ENCODE results near the gene PPCDC.

Gene PPCDC

DNA sequence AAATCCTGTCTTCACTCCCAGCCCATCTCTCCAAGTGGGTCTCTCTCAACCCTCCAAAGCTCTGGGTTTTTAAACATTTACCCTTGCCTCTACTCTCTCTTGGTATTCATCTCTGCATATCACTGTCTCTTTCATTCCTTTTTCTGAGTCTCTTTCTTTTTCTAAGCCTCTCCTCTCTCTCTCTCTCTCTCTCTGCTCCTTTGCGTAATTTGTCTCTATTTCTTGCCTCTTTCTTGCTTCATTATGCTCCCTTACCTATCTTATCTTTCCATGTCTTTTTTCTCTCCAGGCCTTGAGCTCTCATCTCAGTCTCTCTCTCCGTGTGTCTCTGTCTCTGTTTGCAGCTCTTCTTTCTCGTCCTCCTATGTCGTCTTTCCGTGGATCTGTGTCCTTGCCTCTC lies 28.7 kb upstream of the PPCDC start:
- peaks cover 14% of the 10 kb centered on the region for H3K4me1 ChIP-seq (ENCODE audit: control insufficient read depth, insufficient read depth, low read length)
- no peaks in the 10 kb centered on the region for H3K36me3 ChIP-seq (ENCODE audit: control insufficient read depth, insufficient read depth, low read length, severe bottlenecking)
- no peak for DNase-seq (ENCODE audit: low read depth)
- no peak overlapping the region for H3K9ac ChIP-seq (ENCODE audit: low read length)
- H3K9me3 ChIP-seq (ENCODE audit: control insufficient read depth, low read length) = no peaks in the 10 kb centered on the region
- H3K4me3 ChIP-seq (ENCODE audit: low read length) = peak overlapping the region; percentile 54
- H3K27me3 ChIP-seq (replicated peaks; ENCODE audit: control insufficient read depth, insufficient read depth, low read length) = peaks cover 13% of the 10 kb centered on the region

DNA sequence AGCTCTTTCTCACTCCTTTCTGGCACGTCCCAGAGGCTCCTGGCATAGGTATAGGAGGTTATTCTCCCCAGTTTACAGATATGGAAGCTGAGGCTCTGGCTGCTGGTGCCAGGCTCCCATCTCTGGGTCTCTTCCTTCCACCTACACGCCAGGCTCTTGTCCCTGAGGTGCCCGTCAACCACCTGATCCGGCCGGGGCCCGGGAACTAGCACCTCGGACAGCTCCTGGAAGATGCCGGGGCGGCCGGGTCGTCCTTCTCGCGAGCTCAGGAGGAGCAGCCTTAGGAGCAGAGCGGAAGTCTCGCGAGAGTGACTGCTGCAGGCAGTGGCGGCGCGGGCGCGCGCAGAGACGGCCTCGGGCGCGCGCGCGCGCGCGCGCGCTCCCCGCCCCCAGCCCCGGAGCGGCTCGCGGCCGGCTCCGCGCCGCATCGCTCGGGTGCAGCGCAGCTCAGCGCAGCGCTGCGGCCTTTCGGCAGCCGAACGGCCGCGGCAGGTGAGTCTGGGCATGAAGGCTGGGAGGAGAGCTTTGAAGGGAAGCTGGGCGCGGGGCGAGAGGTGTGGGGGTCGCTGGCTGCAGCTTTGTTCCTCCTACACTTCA lies 28.1 kb upstream of the PPCDC start, which contains the start of gene SCAMP5:
Gene SCAMP5 (plus strand): TSS at position 382 of the 597 bp plus-strand sequence. CDS start 16,277 bp downstream, outside the sequence.
- DNase-seq (ENCODE audit: low read depth) = peak; percentile 97
- Histone ChIP-seq H3K9me3 (ENCODE audit: control insufficient read depth, low read length) (no peaks in the 10 kb centered on the region), H3K27me3 (replicated peaks; ENCODE audit: control insufficient read depth, insufficient read depth, low read length) (peaks cover 13% of the 10 kb centered on the region), H3K4me1 (ENCODE audit: control insufficient read depth, insufficient read depth, low read length) (peaks cover 14% of the 10 kb centered on the region), H3K4me3 (ENCODE audit: low read length) (peak within 1 kb of the TSS; percentile 83), H3K9ac (ENCODE audit: low read length) (peak within 1 kb of the TSS; percentile 82), H3K36me3 (ENCODE audit: control insufficient read depth, insufficient read depth, low read length, severe bottlenecking) (no peaks in the 10 kb centered on the region)

DNA sequence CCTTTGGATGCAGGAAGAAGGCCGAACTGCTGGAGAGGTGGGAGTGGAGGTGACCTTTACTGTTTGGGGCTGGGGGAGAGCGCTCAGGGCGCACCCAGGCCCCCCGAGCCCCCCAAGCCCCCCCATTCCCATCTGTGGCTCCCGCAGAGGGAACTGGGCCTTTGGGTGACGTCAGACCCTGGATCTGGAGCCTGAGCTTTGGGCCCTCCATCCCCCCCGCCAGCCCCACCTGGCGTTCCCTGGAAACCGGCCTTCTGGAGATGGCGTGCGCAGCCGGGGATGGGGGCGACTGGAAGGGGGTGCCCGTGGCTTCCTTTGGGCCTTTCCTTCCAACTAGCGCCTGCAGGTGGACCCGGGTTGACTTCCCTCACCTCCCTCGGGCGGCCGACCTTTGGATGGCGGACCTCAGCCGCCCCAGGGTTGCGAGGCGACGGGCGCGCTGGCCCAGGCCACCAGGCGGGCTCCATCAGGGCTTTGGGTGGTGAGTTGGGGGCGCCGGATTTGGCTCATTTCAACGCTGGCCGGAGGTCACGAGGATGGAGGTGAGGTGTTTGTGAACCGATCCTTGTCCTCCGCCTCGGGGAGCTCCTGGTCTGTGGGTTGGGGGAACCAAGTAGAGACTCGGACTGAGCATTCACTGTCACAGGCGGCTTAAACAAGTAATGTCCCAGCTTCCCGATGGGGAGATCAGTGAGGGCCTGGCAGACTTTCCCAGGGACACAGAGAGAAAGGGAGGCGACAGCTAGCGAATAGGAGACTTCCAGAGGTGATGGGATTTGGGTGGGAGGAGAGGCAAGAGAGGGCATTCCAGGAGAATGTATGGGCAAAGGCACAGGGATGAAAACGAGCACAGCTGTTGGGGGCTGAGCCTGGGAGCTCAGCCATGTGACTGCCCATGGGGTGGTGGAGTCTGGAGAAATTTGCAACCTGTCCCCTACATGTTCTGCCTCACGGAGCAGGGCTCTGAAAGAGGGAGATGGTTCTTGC lies 27.3 kb upstream of the PPCDC start:
- H3K27me3 ChIP-seq (replicated peaks; ENCODE audit: control insufficient read depth, insufficient read depth, low read length) = peaks cover 13% of the 10 kb centered on the region
- peak overlapping the region; percentile 82 for H3K9ac ChIP-seq (ENCODE audit: low read length)
- H3K4me3 ChIP-seq (ENCODE audit: low read length) = peak overlapping the region; percentile 83
- no peaks in the 10 kb centered on the region for H3K9me3 ChIP-seq (ENCODE audit: control insufficient read depth, low read length)
- no peaks in the 10 kb centered on the region for H3K36me3 ChIP-seq (ENCODE audit: control insufficient read depth, insufficient read depth, low read length, severe bottlenecking)
- peaks cover 14% of the 10 kb centered on the region for H3K4me1 ChIP-seq (ENCODE audit: control insufficient read depth, insufficient read depth, low read length)
- peak; percentile 10 for DNase-seq (ENCODE audit: low read depth)

DNA sequence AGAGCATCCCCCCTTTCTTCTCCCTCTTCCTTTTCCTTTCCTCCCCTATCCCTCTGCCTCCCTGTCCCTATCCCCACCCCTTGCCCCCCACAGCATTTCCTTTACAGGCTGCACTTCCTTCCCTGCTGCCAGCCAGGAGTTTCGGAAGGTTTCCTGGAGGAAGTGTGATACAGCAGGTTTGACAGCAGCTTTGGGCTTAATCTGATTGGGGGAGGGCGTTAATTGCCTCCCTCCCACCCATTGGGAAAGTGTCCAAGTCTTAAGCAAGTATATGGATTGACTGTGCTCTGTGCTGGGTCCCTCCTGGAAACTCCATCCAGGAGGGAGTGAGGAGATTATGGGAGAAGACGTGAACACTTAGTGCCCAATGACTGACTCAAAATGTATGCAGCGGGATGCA lies 26.2 kb upstream of the PPCDC start:
- peaks cover 11% of the 10 kb centered on the region for H3K27me3 ChIP-seq (replicated peaks; ENCODE audit: control insufficient read depth, insufficient read depth, low read length)
- peaks cover 14% of the 10 kb centered on the region for H3K4me1 ChIP-seq (ENCODE audit: control insufficient read depth, insufficient read depth, low read length)
- H3K36me3 ChIP-seq (ENCODE audit: control insufficient read depth, insufficient read depth, low read length, severe bottlenecking) = no peaks in the 10 kb centered on the region
- no peak for DNase-seq (ENCODE audit: low read depth)
- H3K9ac ChIP-seq (ENCODE audit: low read length) = peak overlapping the region; percentile 63
- no peaks in the 10 kb centered on the region for H3K9me3 ChIP-seq (ENCODE audit: control insufficient read depth, low read length)
- H3K4me3 ChIP-seq (ENCODE audit: low read length) = no peak overlapping the region

DNA sequence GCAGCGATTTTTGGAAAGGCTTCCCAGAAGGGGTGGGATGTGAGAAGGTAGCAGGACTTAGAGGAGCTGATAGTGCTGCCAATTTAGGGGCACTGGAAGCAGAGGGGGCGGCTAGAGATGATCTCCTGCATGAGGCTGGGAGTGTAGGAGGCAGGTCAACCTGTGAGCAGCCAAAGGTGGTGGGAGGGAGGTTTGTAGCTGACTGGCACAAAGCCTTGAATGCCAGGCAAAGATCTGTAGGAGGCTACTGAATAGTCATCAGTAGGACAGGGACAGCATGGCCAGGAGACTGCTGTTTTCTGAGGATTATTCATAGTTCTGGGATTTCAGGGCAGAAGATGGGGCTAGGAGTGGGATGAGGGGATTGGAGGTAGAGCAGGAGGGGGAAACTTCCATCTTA lies 25.8 kb upstream of the PPCDC start:
- H3K4me1 ChIP-seq (ENCODE audit: control insufficient read depth, insufficient read depth, low read length) = peaks cover 14% of the 10 kb centered on the region
- no peak overlapping the region for H3K9ac ChIP-seq (ENCODE audit: low read length)
- H3K9me3 ChIP-seq (ENCODE audit: control insufficient read depth, low read length) = no peaks in the 10 kb centered on the region
- H3K27me3 ChIP-seq (replicated peaks; ENCODE audit: control insufficient read depth, insufficient read depth, low read length) = peaks cover 14% of the 10 kb centered on the region
- no peaks in the 10 kb centered on the region for H3K36me3 ChIP-seq (ENCODE audit: control insufficient read depth, insufficient read depth, low read length, severe bottlenecking)
- H3K4me3 ChIP-seq (ENCODE audit: low read length) = no peak overlapping the region
- DNase-seq (ENCODE audit: low read depth) = no peak

DNA sequence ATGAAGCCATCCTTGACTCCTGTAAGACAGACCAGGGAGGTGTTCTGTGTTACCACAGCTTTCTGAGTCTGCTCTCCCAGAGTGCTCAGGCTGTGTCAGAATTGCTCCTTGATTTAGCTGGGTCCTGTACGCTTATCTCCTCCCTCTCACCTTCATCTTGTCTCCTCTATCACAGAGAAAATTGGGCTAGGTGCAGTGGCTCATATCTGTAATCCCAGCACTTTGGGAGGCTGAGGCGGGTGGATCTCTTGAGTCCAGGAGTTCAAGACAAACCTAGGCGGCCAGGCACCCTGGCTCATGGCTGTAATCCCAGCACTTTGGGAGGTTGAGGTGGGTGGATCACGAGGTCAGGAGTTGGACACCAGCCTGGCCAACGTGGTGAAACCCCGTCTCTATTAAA lies 22.1 kb upstream of the PPCDC start:
- Histone ChIP-seq H3K9ac (ENCODE audit: low read length) (no peak overlapping the region), H3K4me1 (ENCODE audit: control insufficient read depth, insufficient read depth, low read length) (peaks cover 14% of the 10 kb centered on the region), H3K9me3 (ENCODE audit: control insufficient read depth, low read length) (no peaks in the 10 kb centered on the region), H3K4me3 (ENCODE audit: low read length) (no peak overlapping the region), H3K36me3 (ENCODE audit: control insufficient read depth, insufficient read depth, low read length, severe bottlenecking) (no peaks in the 10 kb centered on the region), H3K27me3 (replicated peaks; ENCODE audit: control insufficient read depth, insufficient read depth, low read length) (peaks cover 14% of the 10 kb centered on the region)
- DNase-seq (ENCODE audit: low read depth) = no peak

DNA sequence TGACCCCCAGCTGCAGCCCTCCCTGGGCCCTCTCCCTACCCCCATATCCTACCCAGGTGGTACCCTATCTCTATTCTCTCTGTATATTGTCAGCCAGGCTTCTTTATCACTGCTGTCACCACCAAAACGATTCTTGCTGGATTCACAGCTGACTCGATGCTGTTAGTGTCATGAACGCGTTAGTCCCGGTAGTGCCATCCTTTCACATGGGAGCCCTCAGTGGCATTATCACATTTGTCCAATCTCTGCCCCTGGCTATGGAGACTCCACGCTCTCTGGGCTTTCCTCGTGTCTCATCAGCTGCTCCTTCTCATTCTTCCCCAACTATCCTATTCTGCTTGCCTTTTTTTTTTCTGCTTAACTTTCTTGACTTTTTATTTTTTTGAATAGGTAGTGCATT lies 21.0 kb upstream of the PPCDC start:
- H3K4me3 ChIP-seq (ENCODE audit: low read length) = no peak overlapping the region
- no peaks in the 10 kb centered on the region for H3K36me3 ChIP-seq (ENCODE audit: control insufficient read depth, insufficient read depth, low read length, severe bottlenecking)
- H3K4me1 ChIP-seq (ENCODE audit: control insufficient read depth, insufficient read depth, low read length) = peaks cover 6% of the 10 kb centered on the region
- no peak for DNase-seq (ENCODE audit: low read depth)
- peaks cover 10% of the 10 kb centered on the region for H3K27me3 ChIP-seq (replicated peaks; ENCODE audit: control insufficient read depth, insufficient read depth, low read length)
- no peak overlapping the region for H3K9ac ChIP-seq (ENCODE audit: low read length)
- H3K9me3 ChIP-seq (ENCODE audit: control insufficient read depth, low read length) = no peaks in the 10 kb centered on the region

DNA sequence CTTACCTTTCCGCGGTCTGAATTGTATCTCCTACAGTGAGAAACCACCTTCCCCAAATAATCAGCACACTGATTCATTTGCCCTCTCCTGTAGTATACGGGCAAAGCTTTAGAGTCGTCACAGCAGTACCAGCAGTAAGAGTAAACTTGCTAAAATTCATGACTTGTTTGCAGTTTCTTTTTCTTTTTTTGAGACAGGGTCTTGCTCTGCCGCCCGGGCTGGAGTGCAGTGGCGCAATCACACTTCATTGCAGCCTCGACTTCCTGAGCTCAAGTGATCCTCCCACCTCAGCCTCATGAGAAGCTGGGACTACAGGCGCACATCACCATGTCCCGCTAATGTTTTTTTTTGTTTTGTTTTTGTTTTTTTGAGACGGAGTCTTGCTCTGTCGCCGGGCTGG lies 16.2 kb upstream of the PPCDC start:
- peaks cover 12% of the 10 kb centered on the region for H3K27me3 ChIP-seq (replicated peaks; ENCODE audit: control insufficient read depth, insufficient read depth, low read length)
- H3K36me3 ChIP-seq (ENCODE audit: control insufficient read depth, insufficient read depth, low read length, severe bottlenecking) = no peaks in the 10 kb centered on the region
- H3K9me3 ChIP-seq (ENCODE audit: control insufficient read depth, low read length) = no peaks in the 10 kb centered on the region
- no peaks in the 10 kb centered on the region for H3K4me1 ChIP-seq (ENCODE audit: control insufficient read depth, insufficient read depth, low read length)
- H3K4me3 ChIP-seq (ENCODE audit: low read length) = no peak overlapping the region
- no peak for DNase-seq (ENCODE audit: low read depth)
- H3K9ac ChIP-seq (ENCODE audit: low read length) = no peak overlapping the region

DNA sequence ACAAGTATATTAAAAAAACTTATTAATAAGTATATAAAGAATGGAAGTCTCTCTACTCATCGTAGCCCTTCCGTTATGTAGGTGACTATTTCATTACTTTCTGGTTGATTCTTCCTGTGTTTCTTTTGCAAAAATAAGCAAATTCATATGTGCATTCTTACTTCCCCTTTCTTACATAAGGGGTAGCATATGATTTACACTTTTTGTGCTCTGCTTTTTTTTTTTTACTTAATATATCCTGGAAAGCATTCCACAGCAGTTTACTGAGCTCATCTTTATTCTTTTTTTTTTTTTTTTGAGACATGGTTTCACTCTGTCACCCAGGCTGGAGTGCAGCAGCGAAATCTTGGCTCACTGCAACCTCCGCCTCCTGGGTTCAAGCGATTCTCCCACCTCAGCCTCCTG lies 15.2 kb upstream of the PPCDC start:
- Histone ChIP-seq H3K4me1 (ENCODE audit: control insufficient read depth, insufficient read depth, low read length) (no peaks in the 10 kb centered on the region), H3K36me3 (ENCODE audit: control insufficient read depth, insufficient read depth, low read length, severe bottlenecking) (peaks cover 7% of the 10 kb centered on the region), H3K9ac (ENCODE audit: low read length) (no peak overlapping the region), H3K27me3 (replicated peaks; ENCODE audit: control insufficient read depth, insufficient read depth, low read length) (peaks cover 9% of the 10 kb centered on the region), H3K4me3 (ENCODE audit: low read length) (no peak overlapping the region), H3K9me3 (ENCODE audit: control insufficient read depth, low read length) (no peaks in the 10 kb centered on the region)
- no peak for DNase-seq (ENCODE audit: low read depth)

DNA sequence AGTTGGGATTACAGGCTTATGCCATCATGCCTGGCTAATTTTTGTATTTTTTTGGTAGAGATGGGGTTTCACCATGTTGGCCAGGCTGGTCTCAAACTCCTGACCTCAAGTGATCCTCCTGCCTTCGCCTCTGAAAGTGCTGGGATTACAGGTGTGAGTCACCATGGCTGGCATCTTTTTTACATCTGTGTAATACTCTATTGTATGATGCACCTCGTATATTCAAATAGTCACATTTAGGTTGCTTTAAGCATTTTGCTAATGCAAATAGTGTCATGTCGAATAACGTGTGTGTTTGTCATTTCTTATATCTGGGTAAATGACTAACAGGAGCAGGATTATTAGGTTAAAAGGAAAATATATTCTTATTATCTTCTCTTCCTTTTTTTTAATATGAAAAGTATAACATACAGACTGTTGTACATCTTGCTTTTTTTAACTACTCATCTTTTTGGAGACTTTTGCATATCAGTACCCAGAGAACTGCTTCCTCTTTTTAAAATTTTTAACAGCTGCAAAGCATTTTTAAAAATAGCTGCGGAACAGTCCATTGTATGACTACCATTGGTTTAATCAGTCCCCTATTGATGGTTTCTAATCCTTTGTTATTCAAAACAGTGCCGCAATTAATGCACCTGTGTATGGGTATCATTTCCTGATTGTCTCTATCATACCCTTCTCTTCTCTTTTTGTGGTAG lies 14.6 kb upstream of the PPCDC start:
- Histone ChIP-seq H3K9ac (ENCODE audit: low read length) (no peak overlapping the region), H3K9me3 (ENCODE audit: control insufficient read depth, low read length) (no peaks in the 10 kb centered on the region)
- no peak for DNase-seq (ENCODE audit: low read depth)

DNA sequence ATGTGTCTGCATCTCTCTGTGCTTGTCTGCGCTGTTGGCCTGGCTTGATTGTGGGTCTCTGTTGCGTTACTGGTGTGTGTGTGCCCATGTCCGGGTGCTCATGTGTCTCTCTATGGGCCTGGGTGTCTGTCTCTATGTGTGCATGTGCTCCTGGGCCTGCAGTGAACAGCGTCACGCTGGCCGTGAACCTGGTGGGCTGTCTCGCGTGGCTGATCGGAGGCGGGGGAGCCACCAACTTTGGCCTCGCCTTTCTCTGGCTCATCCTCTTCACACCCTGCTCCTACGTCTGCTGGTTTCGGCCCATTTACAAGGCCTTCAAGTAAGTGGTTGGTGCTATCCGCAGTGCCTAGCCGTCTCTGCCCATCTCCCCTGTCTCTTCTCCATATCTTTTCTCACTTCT lies 7.0 kb upstream of the PPCDC start:
- Histone ChIP-seq H3K4me3 (ENCODE audit: low read length) (no peak overlapping the region), H3K4me1 (ENCODE audit: control insufficient read depth, insufficient read depth, low read length) (peaks cover 5% of the 10 kb centered on the region), H3K9me3 (ENCODE audit: control insufficient read depth, low read length) (no peaks in the 10 kb centered on the region), H3K27me3 (replicated peaks; ENCODE audit: control insufficient read depth, insufficient read depth, low read length) (peaks cover 4% of the 10 kb centered on the region), H3K9ac (ENCODE audit: low read length) (no peak overlapping the region), H3K36me3 (ENCODE audit: control insufficient read depth, insufficient read depth, low read length, severe bottlenecking) (peaks cover 23% of the 10 kb centered on the region)
- no peak for DNase-seq (ENCODE audit: low read depth)

More for the DNA sequence above, 14.6 kb upstream of the PPCDC start:
- Histone ChIP-seq H3K27me3 (replicated peaks; ENCODE audit: control insufficient read depth, insufficient read depth, low read length) (peaks cover 9% of the 10 kb centered on the region), H3K36me3 (ENCODE audit: control insufficient read depth, insufficient read depth, low read length, severe bottlenecking) (peaks cover 8% of the 10 kb centered on the region), H3K4me1 (ENCODE audit: control insufficient read depth, insufficient read depth, low read length) (no peaks in the 10 kb centered on the region), H3K4me3 (ENCODE audit: low read length) (no peak overlapping the region)
